22Rv1 (cell line): ENCODE measurements around the gene DGKD.

Experiments used
- ZFX ChIP-seq: fragments of 450-650 bp; IDR thresholded peaks from 2 replicates; pipeline ENCODE4 v1.6.1; 2017; ENCODE audit warnings: antibody characterized with exemption, borderline replicate concordance
- TF ChIP-seq, protein P1 (sequence below): fragments of 450-650 bp; IDR thresholded peaks from 2 replicates; pipeline ENCODE4 v1.5.1; 2017; ENCODE audit warnings: mild to moderate bottlenecking

DNA sequence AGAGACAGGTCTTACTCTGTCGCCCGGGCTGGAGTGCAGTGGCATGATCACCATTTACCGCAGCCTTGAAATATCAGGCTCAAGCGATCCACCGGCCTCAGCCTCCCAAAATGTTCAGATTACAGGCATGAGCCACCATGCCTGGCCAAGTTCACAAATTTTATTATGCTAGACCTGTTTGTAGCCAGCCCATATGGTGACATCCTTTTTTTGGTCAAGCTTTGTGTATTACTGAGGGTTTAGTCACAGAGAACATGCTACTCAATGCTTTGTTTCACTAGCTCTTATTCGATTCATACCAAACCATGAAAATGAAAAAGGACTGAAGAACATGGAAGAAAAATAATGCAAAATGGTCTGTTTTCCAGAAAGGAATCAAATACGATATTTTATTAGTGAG lies 41.4 kb downstream of the DGKD start:
- TF ChIP-seq, protein P1, sequence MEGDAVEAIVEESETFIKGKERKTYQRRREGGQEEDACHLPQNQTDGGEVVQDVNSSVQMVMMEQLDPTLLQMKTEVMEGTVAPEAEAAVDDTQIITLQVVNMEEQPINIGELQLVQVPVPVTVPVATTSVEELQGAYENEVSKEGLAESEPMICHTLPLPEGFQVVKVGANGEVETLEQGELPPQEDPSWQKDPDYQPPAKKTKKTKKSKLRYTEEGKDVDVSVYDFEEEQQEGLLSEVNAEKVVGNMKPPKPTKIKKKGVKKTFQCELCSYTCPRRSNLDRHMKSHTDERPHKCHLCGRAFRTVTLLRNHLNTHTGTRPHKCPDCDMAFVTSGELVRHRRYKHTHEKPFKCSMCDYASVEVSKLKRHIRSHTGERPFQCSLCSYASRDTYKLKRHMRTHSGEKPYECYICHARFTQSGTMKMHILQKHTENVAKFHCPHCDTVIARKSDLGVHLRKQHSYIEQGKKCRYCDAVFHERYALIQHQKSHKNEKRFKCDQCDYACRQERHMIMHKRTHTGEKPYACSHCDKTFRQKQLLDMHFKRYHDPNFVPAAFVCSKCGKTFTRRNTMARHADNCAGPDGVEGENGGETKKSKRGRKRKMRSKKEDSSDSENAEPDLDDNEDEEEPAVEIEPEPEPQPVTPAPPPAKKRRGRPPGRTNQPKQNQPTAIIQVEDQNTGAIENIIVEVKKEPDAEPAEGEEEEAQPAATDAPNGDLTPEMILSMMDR: no peak
- no peak for TF ChIP-seq ZFX
